Calu3 (cell line): ENCODE measurements around the gene CFAP20DC. TPM values are rescaled to one million over a fixed set of nuclear protein-coding genes. Genes with fewer than 3 reads are reported as not detected.

Experiments used
- BruUV-seq: library from RNA; stranded (reverse); fragments of 400-500 nt; replicated peaks from 2 replicates; lab custom pipeline; 2021; lab: Mats Ljungman, UMichigan
- CTCF ChIA-PET: fragments of 300-600 bp; sonication (Branson Sonifier 250); formaldehyde crosslinking; loops from one replicate; lab custom pipeline; 2022; ENCODE audit warnings: antibody characterized with exemption; lab: Charles Lee
- DNase-seq: peaks from one replicate; pipeline ENCODE4 v3.0.0; 2022
- H3K27ac Mint-ChIP-seq: one replicate; pipeline ENCODE4 v1.8.0; 2022; ENCODE audit warnings: mixed read lengths; ENCODE audit not compliant: unreplicated experiment
- H3K27me3 Mint-ChIP-seq: one replicate; pipeline ENCODE4 v1.8.0; 2022; ENCODE audit warnings: mixed read lengths; ENCODE audit not compliant: unreplicated experiment
- H3K36me3 Mint-ChIP-seq: one replicate; pipeline ENCODE4 v1.8.0; 2022; ENCODE audit warnings: mild to moderate bottlenecking, moderate library complexity, mixed read lengths; ENCODE audit not compliant: insufficient read depth, unreplicated experiment
- H3K4me1 Mint-ChIP-seq: one replicate; pipeline ENCODE4 v1.8.0; 2022; ENCODE audit warnings: mild to moderate bottlenecking, low read depth, mixed read lengths; ENCODE audit not compliant: unreplicated experiment
- H3K4me3 Mint-ChIP-seq: one replicate; pipeline ENCODE4 v1.8.0; 2022; ENCODE audit warnings: mild to moderate bottlenecking, low read depth, moderate library complexity, mixed read lengths; ENCODE audit not compliant: unreplicated experiment
- H3K9me3 Mint-ChIP-seq: one replicate; pipeline ENCODE4 v1.8.0; 2022; ENCODE audit warnings: low read depth, mixed read lengths; ENCODE audit not compliant: unreplicated experiment
- CTCF ChIP-seq: fragments of 200-600 bp; IDR thresholded peaks from one replicate; pipeline ENCODE4 v1.8.0; 2022; ENCODE audit warnings: antibody characterized with exemption; ENCODE audit not compliant: unreplicated experiment
- intact Hi-C: fragments of 100-400 bp; cut with micrococcal nuclease; formaldehyde crosslinking; loops from one replicate; pipeline ENCODE4 v1.10.0; 2022; ENCODE audit not compliant: unreplicated experiment
- total RNA-seq: library from RNA; stranded (reverse); gene quantifications from 2 replicates; pipeline ENCODE4 v1.2.3, GENCODE V29; 2022

CFAP20DC gene
- total RNA-seq, 1 experiment from 2014 or later = 5.8 TPM

DNA sequence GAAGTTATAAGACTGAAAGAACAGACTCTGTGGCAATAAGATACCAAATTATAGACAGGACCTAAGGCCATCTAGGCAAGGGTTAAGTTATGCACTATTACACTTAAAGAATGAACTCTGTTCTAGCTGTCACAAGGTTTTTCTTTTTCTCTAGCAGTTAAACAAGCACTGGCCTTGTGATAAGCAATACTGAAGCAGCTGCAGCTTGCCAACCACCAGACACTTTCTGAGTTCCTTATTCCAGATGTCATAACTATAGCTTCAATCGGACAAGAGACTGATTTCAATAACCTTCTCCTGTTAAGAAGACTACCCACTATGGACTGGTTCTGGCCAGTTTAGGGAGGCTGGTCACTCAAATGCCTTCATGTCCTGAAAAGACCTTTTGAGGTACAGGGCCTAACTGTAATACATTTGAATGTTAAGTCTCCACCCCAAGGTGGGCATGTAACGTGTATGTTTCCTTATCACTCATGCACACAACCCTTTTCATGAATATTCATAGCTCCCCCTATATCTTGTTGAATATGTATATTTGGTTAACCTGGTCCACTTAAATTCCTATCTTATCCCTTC is 85.8 kb downstream of the CFAP20DC start:
- CTCF ChIA-PET = no interaction called here
- Mint-ChIP-seq H3K27me3 (no peaks in the 10 kb centered on the region), H3K9me3 (no peaks in the 10 kb centered on the region), H3K36me3 (no peaks in the 10 kb centered on the region), H3K27ac (no peak overlapping the region), H3K4me3 (no peak overlapping the region), H3K4me1 (no peaks in the 10 kb centered on the region)
- DNase-seq = no peak
- intact Hi-C loops = no loop called here
- no peak for TF ChIP-seq CTCF
- no TSS peak for BruUV-seq

GRCh38 chr3:58962816-58963215 is 87.0 kb downstream of the CFAP20DC start:
- no peak for DNase-seq
- no peak for TF ChIP-seq CTCF
- no peaks in the 10 kb centered on the region for H3K9me3 Mint-ChIP-seq
- no peaks in the 10 kb centered on the region for H3K27me3 Mint-ChIP-seq
- CTCF ChIA-PET = interaction anchor here (0.6 to 1.6 kb wide), 2 partner anchors 9 to 90 kb away, joined by 3 to 4 read pairs; no protein-coding TSS in a partner anchor
- no peaks in the 10 kb centered on the region for H3K36me3 Mint-ChIP-seq
- intact Hi-C loops = no loop called here
- no peaks in the 10 kb centered on the region for H3K4me1 Mint-ChIP-seq
- no TSS peak for BruUV-seq
- no peak overlapping the region for H3K4me3 Mint-ChIP-seq
- H3K27ac Mint-ChIP-seq = no peak overlapping the region

DNA sequence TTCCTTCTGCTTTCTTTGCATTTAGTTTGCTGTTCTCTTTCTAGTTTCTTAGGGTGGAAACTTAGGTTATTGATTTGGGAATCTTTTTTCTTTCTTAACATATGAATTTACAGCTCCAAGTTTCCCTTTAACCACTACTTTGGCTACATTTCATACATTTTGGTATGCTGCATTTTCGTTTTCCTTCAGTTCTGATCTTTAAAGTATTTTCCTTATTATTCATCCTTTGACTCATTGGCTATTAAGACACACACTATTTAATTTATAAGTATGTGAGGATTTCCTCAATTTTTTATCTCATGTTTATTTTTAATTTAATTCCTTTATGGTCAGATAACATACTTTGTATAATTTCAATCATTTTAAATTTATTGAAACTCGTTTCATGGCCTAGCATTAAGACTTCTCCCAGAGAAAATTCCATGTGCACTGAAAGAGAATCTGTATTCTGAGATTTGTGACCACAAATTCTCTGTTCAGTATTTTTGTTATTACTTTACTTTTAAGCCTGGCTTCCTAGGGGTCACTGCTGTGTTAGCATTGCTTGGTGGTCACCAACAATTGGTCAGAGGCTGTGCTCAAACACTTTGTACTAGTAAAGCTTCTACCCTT is 87.7 kb downstream of the CFAP20DC start:
- no peaks in the 10 kb centered on the region for H3K9me3 Mint-ChIP-seq
- BruUV-seq = no TSS peak
- TF ChIP-seq CTCF = no peak
- no peak overlapping the region for H3K27ac Mint-ChIP-seq
- intact Hi-C loops = no loop called here
- no peaks in the 10 kb centered on the region for H3K36me3 Mint-ChIP-seq
- H3K4me1 Mint-ChIP-seq = no peaks in the 10 kb centered on the region
- H3K27me3 Mint-ChIP-seq = no peaks in the 10 kb centered on the region
- no peak for DNase-seq
- H3K4me3 Mint-ChIP-seq = no peak overlapping the region
- CTCF ChIA-PET = interaction anchor here (0.6 to 1.6 kb wide), 2 partner anchors 9 to 91 kb away, joined by 3 to 4 read pairs; no protein-coding TSS in a partner anchor

- CTCF ChIA-PET = no interaction called here
- H3K4me1 Mint-ChIP-seq = no peaks in the 10 kb centered on the region
- TF ChIP-seq CTCF = no peak
- no peaks in the 10 kb centered on the region for H3K9me3 Mint-ChIP-seq
- no TSS peak for BruUV-seq
- no peaks in the 10 kb centered on the region for H3K27me3 Mint-ChIP-seq
- no peak overlapping the region for H3K27ac Mint-ChIP-seq
- intact Hi-C loops = no loop called here
- DNase-seq = no peak
- no peaks in the 10 kb centered on the region for H3K36me3 Mint-ChIP-seq
- no peak overlapping the region for H3K4me3 Mint-ChIP-seq
Measured at GRCh38 chr3:58955308-58955707, 94.5 kb downstream of the CFAP20DC start.
